Brain microvascular endothelial cell (primary cell): ENCODE measurements around the gene IFT81.

Source experiments
- DNase-seq: peaks from one replicate; pipeline ENCODE4 v3.0.0-alpha.2; 2020
- H3K27ac ChIP-seq: fragments of 250-450 bp; sonication (Bioruptor Pico); 2 replicates; pipeline ENCODE4 v1.5.1; 2020; ENCODE audit warnings: mild to moderate bottlenecking, moderate library complexity
- H3K27me3 ChIP-seq: fragments of 250-450 bp; sonication (Bioruptor Pico); replicated peaks from 2 replicates; pipeline ENCODE4 v1.5.1; 2020; ENCODE audit warnings: mild to moderate bottlenecking
- H3K36me3 ChIP-seq: fragments of 250-450 bp; sonication (Bioruptor Pico); replicated peaks from 2 replicates; pipeline ENCODE4 v1.5.1; 2020; ENCODE audit warnings: mild to moderate bottlenecking
- H3K4me3 ChIP-seq: 2 replicates; pipeline ENCODE4 v1.5.1; 2011; ENCODE audit warnings: low read depth, mild to moderate bottlenecking, control low read depth, low read length, moderate library complexity
- in situ Hi-C: cut with HindIII; loops from 2 replicates; pipeline ENCODE4 v1.10.0; 2017; ENCODE audit warnings: low sequenced_read_pairs, low pct_ligation_motif_present
- TF ChIP-seq, protein P1 (sequence below): IDR thresholded peaks from 2 replicates; pipeline ENCODE4 v1.5.1; 2011; ENCODE audit warnings: low read depth, mild to moderate bottlenecking, moderate library complexity, low read length, control low read depth, inconsistent platforms; ENCODE audit errors: missing control alignments

Gene IFT81

DNA sequence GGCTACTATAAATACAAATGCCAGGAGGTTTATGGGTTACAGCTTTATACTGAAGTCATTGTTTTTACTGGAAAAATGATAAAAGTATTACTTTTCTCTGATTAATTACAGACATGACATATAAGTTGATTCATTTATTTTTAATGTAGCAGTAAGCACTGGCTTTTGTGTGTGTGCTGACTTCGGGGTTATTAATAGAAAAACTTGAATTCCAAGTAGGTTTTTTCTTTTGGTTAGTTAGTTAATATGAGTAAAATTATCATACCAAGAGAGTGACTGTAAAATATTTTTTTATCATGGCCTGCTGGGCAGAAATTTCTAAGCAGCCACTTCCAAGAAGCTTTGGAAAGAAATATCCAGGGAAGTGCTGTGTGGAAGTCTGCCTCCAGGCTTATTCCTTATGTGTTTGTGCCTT, 56.4 kb downstream of the IFT81 start:
- no peak overlapping the region for H3K4me3 ChIP-seq
- in situ Hi-C loops: no loop called here
- TF ChIP-seq, protein P1, sequence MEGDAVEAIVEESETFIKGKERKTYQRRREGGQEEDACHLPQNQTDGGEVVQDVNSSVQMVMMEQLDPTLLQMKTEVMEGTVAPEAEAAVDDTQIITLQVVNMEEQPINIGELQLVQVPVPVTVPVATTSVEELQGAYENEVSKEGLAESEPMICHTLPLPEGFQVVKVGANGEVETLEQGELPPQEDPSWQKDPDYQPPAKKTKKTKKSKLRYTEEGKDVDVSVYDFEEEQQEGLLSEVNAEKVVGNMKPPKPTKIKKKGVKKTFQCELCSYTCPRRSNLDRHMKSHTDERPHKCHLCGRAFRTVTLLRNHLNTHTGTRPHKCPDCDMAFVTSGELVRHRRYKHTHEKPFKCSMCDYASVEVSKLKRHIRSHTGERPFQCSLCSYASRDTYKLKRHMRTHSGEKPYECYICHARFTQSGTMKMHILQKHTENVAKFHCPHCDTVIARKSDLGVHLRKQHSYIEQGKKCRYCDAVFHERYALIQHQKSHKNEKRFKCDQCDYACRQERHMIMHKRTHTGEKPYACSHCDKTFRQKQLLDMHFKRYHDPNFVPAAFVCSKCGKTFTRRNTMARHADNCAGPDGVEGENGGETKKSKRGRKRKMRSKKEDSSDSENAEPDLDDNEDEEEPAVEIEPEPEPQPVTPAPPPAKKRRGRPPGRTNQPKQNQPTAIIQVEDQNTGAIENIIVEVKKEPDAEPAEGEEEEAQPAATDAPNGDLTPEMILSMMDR: no peak
- H3K27me3 ChIP-seq: no peaks in the 10 kb centered on the region
- no peak for DNase-seq
- H3K36me3 ChIP-seq: peaks cover 8% of the 10 kb centered on the region
- no peak overlapping the region for H3K27ac ChIP-seq

DNA sequence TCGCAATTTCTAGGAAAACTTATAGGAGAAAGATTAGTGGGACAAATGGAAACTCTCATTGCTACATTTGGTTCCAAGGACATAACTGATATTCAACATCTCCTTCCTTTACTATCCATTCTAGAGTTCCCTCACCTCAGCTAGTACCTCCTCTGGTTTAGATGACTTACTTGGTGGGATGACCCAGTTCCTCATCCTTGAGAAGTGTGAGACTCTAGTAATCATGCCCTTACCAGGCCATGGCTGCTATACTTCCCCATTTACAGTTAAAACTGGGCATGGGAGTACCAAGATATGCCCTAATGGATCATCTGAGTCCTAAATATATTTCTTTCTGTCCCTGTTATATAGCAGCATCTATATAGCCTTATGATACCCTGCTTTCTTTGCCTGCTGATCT, 58.1 kb downstream of the IFT81 start:
- TF ChIP-seq, protein P1: no peak
- in situ Hi-C loops: no loop called here

DNA sequence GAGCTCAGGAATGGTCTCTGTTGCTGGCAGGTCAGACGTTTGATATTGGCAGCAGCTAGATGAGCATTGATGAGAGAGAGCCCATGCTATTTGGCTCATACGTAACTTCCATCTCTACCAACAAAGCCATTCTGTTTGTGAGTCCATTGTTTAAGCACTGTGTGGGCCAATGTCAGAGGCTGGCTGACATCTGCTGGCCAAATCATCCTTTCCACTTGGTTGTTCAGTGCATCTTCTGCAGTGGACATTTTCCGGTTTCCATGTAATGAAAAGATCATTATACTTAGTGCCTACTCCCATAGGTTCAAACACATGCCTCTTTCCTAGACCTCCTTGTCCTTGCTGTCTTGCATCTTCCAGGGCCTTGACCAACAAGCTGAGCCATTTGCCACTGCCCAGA, 59.2 kb downstream of the IFT81 start:
- TF ChIP-seq, protein P1: no peak
- no peak overlapping the region for H3K4me3 ChIP-seq
- H3K36me3 ChIP-seq: peaks cover 8% of the 10 kb centered on the region
- in situ Hi-C loops: no loop called here
- no peak for DNase-seq
- H3K27me3 ChIP-seq: no peaks in the 10 kb centered on the region
- no peak overlapping the region for H3K27ac ChIP-seq

More for the DNA sequence above, 58.1 kb downstream of the IFT81 start:
- Histone ChIP-seq H3K36me3 (peaks cover 8% of the 10 kb centered on the region), H3K27me3 (no peaks in the 10 kb centered on the region), H3K27ac (no peak overlapping the region), H3K4me3 (no peak overlapping the region)
- no peak for DNase-seq

DNA sequence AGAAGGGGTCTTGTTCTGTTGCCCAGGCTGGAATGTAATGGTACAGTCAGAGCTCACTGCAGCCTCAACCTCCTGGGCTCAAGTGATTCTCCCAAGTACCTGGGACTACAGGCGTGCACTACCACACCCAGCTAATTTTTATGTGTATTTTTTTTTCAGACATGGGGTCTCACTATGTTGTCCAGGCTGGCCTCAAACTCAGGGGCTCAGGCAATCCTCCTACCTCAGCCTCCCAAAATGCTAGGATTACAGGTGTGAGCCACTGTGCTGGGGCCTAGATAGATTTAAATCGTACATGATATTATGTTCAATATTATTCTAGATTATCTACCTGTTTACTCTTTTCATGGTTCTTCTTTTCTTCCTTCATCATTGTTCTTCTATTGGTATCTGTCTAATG, 61.5 kb downstream of the IFT81 start:
- in situ Hi-C loops: no loop called here
- Histone ChIP-seq H3K36me3 (peaks cover 8% of the 10 kb centered on the region), H3K27me3 (no peaks in the 10 kb centered on the region), H3K27ac (no peak overlapping the region), H3K4me3 (no peak overlapping the region)
- no peak for DNase-seq
- TF ChIP-seq, protein P1: no peak

DNA sequence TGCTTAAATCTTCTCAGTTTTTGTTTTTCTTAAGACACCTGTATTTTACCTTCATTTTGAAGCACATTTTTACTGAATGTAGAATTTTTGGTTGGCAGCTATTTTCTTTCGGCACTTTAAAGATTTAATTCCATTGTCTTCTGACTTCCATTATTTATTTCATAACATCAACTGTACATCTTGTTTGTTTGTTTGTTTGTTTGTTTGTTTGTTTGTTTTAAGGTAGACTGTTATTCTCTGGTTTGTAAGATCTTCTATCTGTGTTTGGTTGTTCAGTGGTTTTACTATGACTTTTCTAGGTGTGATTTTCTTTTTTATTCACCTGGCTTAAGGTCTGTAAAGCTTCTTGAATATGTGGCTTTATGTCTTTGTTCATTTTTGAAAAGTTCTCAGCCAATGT, 61.9 kb downstream of the IFT81 start:
- TF ChIP-seq, protein P1: no peak
- no peak for DNase-seq
- peaks cover 8% of the 10 kb centered on the region for H3K36me3 ChIP-seq
- H3K27me3 ChIP-seq: no peaks in the 10 kb centered on the region
- in situ Hi-C loops: no loop called here
- no peak overlapping the region for H3K4me3 ChIP-seq
- no peak overlapping the region for H3K27ac ChIP-seq

DNA sequence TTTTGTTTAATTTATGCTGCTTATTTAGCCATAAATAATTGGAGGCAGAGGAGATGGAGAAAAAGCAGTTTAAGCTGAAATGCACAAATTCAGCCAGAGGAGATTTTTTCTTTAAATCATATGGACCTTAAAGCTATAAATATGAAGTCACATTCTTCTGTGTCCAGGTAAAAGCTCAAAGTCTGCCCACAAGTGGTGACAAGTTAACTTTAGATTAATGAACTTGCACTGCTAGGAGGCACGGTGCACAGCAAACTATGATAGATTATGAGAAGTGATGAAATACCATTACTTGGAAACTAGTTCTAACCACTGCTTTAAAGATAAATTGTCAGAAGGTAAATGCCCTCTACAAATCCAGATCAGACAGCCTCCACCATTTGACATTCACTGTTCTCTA, 69.0 kb downstream of the IFT81 start:
- in situ Hi-C loops: no loop called here
- H3K4me3 ChIP-seq: no peak overlapping the region
- H3K27me3 ChIP-seq: no peaks in the 10 kb centered on the region
- H3K36me3 ChIP-seq: peaks cover 8% of the 10 kb centered on the region
- H3K27ac ChIP-seq: no peak overlapping the region
- TF ChIP-seq, protein P1: no peak
- DNase-seq: no peak
